AG04450 (cell line): ENCODE results near the gene TTC28. TPM values are rescaled to one million over a fixed set of nuclear protein-coding genes. Genes with fewer than 3 reads are reported as not detected.

Experiments
- CTCF ChIA-PET: fragments of 300-600, 350-600 bp; formaldehyde crosslinking; extraction: SDS; loops from one replicate; lab custom pipeline; 2022; ENCODE audit warnings: antibody characterized with exemption, inconsistent platforms; lab: Charles Lee
- POLR2A ChIA-PET: fragments of 350-600 bp; formaldehyde crosslinking; extraction: SDS; loops from one replicate; lab custom pipeline; 2021; ENCODE audit warnings: antibody characterized with exemption, inconsistent platforms; lab: Yijun Ruan, JAX
- DNase-seq: peaks from one replicate; pipeline ENCODE4 v3.0.0-alpha.2; 2011; ENCODE audit warnings: low read depth, low spot score
- H3K27ac ChIP-seq: one replicate; pipeline ENCODE4 v1.5.1; 2012; ENCODE audit warnings: low read depth, low read length, control low read depth
- H3K27me3 ChIP-seq: one replicate; pipeline ENCODE4 v1.6.0; 2012; ENCODE audit warnings: low read length; ENCODE audit not compliant: control insufficient read depth, insufficient read depth
- H3K4me3 ChIP-seq: 2 replicates; pipeline ENCODE4 v1.5.1; 2011; ENCODE audit warnings: mild to moderate bottlenecking, low read depth, low read length, control low read depth
- H3K9me3 ChIP-seq: 2 replicates; pipeline ENCODE4 v1.5.1; 2012; ENCODE audit warnings: low read length; ENCODE audit not compliant: control insufficient read depth, insufficient read depth
- polyA plus RNA-seq: library from polyadenylated mRNA; depleted of rRNA; stranded (reverse); fragments of >200 nt; gene quantifications from 2 replicates; pipeline ENCODE4 v1.2.3, GENCODE V29; 2011
- TF ChIP-seq, protein P1 (sequence below): IDR thresholded peaks from 2 replicates; pipeline ENCODE4 v1.5.1; 2011; ENCODE audit warnings: low read depth, low read length, control low read depth, inconsistent platforms

TTC28 gene
- polyA plus RNA-seq, 1 experiment: 11.2 TPM

DNA sequence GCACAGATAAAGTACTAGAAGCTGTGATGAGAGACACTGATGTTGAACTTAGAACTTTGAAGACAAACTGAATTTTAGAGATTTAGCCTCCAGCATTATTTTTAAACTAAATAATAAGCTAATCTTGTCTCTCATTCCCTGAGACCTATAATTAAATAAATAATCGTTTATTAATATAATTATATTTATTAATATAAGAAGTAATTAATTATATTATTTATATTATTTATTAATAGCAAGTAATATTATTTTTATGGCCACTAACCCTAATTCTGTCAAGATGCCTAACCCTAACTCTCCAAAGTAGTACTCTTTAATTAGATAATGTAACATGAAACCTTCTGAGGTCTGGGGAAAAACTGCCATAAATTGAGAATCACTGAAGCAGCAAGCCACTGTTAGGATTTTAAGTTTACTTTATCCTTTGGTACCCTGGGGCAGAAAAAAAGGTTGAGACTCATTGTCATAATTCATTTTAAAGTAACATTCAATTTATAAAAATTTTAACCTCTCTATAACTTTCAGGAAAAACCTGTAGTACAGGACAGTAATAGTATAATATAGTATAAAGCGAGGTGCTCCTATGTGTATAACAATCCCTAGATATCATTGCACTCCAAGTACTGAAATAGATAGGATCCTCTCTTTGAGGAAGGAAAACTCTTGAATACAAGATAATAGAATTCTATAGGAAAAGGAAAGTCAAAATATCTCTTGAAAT is 85.4 kb downstream of the TTC28 start:
- no peaks in the 10 kb centered on the region for H3K9me3 ChIP-seq

DNA sequence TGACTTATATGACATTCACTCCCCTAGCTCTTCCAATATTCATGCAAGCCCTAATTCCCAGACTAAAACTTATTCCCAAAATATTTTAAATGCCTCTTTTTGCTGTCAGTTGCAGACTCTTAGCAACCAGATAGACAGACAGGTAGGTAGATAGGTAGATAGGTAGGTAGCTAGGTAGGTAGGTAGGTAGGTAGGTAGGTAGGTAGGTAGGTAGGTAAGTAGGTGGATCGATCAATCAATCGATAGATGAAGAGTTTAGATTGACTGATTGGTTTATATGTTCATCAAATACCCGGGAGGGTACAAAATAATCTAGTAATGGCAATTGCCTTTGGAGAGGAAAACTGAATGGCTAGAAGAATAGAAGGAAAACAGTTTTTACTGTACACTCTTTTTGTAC is 86.3 kb downstream of the TTC28 start:
- TF ChIP-seq, protein P1, sequence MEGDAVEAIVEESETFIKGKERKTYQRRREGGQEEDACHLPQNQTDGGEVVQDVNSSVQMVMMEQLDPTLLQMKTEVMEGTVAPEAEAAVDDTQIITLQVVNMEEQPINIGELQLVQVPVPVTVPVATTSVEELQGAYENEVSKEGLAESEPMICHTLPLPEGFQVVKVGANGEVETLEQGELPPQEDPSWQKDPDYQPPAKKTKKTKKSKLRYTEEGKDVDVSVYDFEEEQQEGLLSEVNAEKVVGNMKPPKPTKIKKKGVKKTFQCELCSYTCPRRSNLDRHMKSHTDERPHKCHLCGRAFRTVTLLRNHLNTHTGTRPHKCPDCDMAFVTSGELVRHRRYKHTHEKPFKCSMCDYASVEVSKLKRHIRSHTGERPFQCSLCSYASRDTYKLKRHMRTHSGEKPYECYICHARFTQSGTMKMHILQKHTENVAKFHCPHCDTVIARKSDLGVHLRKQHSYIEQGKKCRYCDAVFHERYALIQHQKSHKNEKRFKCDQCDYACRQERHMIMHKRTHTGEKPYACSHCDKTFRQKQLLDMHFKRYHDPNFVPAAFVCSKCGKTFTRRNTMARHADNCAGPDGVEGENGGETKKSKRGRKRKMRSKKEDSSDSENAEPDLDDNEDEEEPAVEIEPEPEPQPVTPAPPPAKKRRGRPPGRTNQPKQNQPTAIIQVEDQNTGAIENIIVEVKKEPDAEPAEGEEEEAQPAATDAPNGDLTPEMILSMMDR: no peak
- POLR2A ChIA-PET: interaction anchor here (0.7 kb wide), 1 partner anchor 544 kb away, joined by 3 read pairs; no protein-coding TSS in a partner anchor
- CTCF ChIA-PET: interaction anchor here (0.9 to 3.7 kb wide), 4 partner anchors 153 to 573 kb away, joined by 4 to 20 read pairs (median 12); no protein-coding TSS in a partner anchor
- Histone ChIP-seq H3K27me3 (no peaks in the 10 kb centered on the region), H3K27ac (no peak overlapping the region), H3K9me3 (no peaks in the 10 kb centered on the region), H3K4me3 (no peak overlapping the region)
- DNase-seq: no peak

More for the DNA sequence above, 85.4 kb downstream of the TTC28 start:
- TF ChIP-seq, protein P1: no peak
- DNase-seq: no peak
- no peak overlapping the region for H3K4me3 ChIP-seq
- H3K27ac ChIP-seq: no peak overlapping the region
- H3K27me3 ChIP-seq: no peaks in the 10 kb centered on the region
- CTCF ChIA-PET: interaction anchor here (0.6 to 3.7 kb wide), 5 partner anchors 151 to 574 kb away, joined by 3 to 23 read pairs (median 18); no protein-coding TSS in a partner anchor
- POLR2A ChIA-PET: no interaction called here

DNA sequence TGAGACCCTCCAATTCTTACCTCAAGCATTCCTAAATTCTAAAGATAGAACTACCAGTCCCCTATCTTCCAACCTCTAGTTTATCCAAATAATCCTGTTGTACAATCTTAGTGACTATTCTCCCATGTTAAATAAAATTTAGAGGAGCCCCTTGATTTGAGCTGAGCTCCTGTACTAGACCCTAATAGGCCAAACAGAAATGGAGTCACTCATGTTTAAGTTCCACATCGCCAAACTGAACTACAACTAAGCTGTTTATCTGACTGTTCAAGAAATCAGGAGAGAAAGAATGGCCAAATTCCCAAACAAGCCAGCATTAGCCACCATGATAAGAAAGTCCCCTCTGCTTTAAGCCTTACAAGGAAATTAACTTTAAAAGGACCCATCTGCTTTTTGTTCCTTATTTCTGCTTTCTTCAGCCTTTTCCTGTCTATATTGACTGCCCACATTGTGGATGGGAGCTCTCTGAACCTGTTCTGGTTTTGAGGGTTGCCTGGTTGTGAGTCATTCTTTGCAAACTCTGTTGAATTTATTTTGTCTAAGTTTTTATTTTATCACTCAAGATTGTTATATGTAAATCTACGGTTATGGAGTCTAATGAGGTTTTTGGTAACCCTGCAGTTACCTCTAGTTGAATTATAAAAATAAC is 90.4 kb downstream of the TTC28 start:
- no peak for DNase-seq
- ChIA-PET POLR2A (no interaction called here), CTCF (interaction anchor here (1.2 to 2.6 kb wide), 2 partner anchors 12 to 538 kb away, joined by 3 to 9 read pairs; no protein-coding TSS in a partner anchor)
- no peaks in the 10 kb centered on the region for H3K9me3 ChIP-seq
- TF ChIP-seq, protein P1: no peak
- no peak overlapping the region for H3K4me3 ChIP-seq
- H3K27ac ChIP-seq: no peak overlapping the region
- H3K27me3 ChIP-seq: no peaks in the 10 kb centered on the region

DNA sequence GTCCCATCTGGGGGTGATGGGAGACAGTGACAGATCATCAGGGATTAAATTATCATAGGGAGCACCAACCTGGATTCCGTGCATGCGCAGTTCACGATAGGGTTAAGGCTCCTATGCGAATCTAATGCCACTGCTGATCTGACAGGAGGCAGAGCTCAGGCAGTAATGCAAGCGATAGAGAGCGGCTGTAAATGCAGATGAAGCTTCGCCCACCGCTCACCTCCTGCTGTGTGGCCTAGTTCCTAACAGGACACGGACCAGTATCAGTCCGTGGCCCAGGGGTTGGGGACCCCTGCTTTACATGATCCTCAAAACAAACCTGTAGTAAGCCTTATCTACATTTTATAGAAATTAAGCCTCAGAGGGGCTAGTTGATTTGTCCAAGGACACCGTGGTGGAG is 94.3 kb downstream of the TTC28 start:
- H3K27ac ChIP-seq: no peak overlapping the region
- POLR2A ChIA-PET: no interaction called here
- DNase-seq: no peak
- no peaks in the 10 kb centered on the region for H3K27me3 ChIP-seq
- H3K9me3 ChIP-seq: no peaks in the 10 kb centered on the region
- CTCF ChIA-PET: no interaction called here
- H3K4me3 ChIP-seq: no peak overlapping the region
- TF ChIP-seq, protein P1: no peak

DNA sequence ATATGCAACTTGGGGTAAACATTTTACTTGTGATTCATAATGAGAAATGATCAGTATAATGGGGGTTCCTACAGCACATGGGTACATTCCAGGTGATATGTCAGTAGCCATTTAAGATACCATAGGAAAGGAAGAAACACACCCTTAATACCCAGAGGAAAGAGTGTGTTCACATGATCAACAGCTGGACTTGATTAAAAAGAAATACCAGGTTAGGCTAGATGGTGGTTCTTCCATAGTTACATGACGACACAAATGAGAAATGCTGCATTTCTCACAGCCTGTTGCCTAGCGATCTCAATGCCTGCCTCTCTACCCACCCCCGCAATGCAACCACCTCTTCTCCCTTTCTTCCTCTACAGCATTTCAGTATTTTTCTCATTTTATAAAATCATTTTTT is 96.8 kb downstream of the TTC28 start:
- DNase-seq: peak; percentile 45
- TF ChIP-seq, protein P1: no peak
- CTCF ChIA-PET: no interaction called here
- Histone ChIP-seq H3K4me3 (no peak overlapping the region), H3K27me3 (no peaks in the 10 kb centered on the region), H3K9me3 (no peaks in the 10 kb centered on the region), H3K27ac (no peak overlapping the region)
- POLR2A ChIA-PET: no interaction called here
